Activated CD8-positive, alpha-beta memory T cell treated with anti-CD3 and anti-CD28 coated beads for 1 hour (primary cell): ENCODE data around the gene FIGLA.
"Not testable (repeated sequence)": the region's sequence is repeated elsewhere in the genome, so short reads cannot be mapped to it uniquely, and the experiment has no call there.

Experiments used
- DNase-seq, 2 donors: peaks; one replicate each; pipeline ENCODE4 v3.0.0-alpha.2; 2020; ENCODE audit warnings: low read depth in 1 of 2; ENCODE audit errors: extremely low read depth in 1 of 2

Gene FIGLA

DNA sequence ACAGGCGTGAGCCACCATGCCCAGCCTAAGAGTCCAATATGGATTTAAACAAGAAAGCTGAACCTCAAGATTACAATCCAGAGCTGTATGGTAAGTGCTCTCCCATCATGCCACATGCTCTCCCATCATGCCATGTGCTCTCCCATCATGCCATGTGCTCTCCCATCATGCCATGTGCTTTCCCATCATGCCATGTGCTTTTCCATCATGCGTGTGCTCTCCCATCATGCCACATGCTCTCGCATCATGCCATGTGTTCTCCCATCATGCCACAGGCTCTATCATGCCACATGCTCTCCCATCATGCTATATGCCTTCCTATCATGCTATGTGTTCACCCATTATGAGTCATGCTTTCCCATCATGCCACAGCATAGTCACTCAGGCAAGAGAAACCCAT is 43.2 kb downstream of the FIGLA start:
- DNase-seq, result no peak

DNA sequence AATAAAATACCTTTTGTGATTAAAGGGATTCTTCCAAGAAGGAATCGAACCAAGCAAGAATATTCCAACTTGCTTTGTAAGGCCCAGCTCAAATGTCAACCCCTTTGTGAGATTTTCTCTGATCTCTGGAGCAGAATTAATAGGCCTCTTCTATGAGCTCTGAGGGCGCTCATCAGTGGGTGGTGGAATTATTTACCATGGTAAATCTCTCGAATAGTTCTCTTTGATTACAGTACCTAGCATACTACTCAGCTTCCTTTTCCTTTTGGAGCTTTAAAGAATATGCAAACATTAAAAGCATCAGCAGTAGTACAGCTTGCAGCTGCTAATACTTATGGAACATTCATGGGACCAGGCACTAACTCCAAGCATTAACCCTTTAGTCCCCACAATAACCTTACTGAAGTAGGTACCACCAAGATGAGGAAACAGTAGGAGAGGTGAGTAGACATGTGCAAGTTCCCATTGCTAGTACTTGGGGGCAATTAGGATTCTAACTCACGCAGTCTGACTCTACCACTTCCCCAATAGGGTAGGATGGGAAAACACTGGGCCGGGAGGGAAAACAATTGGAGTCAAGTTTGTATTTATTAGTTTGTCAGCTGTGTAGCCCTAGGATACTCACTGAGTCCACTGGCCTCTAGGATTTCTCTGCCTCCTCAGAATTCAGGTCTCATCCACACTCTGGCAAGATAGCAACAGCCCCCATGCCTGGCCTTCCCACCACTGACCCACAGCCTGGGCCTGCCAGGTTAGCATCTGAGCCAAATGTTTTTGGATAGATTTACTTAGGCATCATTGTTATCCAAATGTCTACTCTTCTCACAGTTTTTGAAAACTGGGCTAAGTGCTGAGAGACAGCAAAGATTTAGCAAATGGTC is 44.1 kb downstream of the FIGLA start:
- no peak for DNase-seq

DNA sequence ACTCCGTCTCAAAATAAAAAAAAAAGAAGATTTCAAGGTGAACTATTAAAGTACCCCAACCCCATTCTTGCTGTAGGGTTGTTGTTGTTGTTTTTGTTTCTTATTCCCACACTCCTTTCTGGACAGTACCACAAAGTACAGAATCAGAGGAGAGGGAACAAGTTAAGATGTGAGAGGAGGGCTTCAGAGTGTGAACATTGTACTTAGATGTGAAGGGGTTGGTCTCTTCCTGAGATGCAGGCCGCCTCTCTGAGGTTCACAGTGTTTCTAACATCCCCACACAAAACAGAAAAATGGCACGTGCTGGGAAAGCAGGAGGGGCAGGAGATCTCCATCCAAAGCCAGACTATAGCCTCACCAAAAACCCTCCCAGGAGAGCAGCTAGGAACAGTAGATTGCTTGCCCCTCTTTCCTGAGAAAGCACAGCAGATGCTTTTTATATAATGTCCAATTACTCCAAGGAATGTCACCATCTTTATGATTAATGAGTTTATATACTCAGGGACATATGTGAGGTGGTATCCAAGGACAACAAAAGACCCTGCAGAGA is 45.1 kb downstream of the FIGLA start:
- DNase-seq, result no peak

DNA sequence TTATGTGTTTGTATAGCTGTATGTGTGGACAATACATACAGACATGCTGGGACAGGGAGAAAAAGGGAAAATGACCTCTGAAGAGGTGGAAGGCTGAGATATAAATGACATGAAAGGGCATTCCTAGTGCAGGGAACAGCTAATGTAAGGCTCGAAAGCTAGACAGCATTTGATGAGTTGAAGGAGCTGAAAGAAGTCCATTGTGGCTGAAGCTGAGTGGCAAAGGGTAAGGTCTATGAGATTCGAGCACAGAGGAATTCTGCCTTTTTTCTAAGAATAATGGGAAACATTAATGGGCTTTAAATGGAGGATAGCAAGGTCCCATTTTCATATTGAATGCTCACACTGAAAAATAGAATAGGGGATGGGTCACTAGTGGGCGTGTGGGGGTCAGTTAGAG is 46.0 kb downstream of the FIGLA start:
- no peak for DNase-seq

DNA sequence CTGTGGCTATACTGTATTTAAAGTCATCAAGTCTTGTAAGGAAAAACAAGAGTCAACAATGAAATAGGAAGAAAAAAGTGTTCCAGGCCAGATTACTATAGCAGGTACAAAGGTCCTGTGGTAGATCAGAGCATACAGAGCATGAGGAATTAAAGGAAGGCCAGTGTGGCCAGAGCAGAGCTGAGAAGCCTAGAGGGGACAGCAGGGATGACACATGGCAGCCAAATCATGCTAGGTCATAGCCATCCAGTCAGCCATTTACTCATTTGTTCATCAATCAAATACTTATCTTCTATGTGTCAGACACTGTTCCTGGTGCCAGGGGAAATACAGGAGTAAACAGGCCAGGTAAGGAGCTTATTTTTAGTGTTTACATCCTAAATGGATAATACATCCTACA is 46.8 kb downstream of the FIGLA start:
- no peak for DNase-seq

DNA sequence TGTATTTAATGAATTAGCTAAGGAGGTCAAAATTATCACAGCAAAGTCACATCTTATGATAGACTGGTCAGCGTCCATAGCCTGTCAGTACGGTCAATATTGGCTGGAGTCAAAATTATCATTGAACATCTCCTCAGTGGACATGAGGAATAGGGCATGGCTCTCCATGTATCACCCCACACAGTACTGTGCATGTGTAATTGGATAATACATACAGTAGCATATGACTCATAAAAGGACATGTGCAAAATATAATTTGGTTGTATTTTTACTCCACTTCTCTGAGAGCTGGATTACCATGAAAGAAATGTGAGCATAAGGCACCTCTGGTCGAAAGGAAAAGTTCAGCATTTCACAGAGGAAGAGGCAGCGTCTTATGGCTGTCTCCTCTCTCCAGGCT is 47.4 kb downstream of the FIGLA start:
- no peak for DNase-seq

DNA sequence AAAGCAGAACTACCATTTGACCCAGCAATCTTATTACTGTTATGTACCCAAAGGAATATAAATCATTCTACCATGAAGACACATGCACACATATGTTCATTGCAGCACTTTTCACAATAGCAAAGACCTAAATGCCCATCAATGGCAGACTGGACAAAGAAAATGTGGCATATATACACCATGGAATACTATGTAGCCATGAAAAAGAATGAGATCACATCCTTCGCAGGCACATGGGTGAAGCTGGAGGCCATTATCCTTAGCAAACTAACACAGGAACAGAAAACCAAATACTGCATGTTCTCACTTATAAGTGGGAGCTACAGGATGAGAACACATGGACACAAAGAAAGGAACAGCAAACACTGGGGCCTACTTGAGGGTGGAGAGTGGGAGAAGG is 51.0 kb downstream of the FIGLA start:
- DNase-seq, result not testable (repeated sequence)

DNA sequence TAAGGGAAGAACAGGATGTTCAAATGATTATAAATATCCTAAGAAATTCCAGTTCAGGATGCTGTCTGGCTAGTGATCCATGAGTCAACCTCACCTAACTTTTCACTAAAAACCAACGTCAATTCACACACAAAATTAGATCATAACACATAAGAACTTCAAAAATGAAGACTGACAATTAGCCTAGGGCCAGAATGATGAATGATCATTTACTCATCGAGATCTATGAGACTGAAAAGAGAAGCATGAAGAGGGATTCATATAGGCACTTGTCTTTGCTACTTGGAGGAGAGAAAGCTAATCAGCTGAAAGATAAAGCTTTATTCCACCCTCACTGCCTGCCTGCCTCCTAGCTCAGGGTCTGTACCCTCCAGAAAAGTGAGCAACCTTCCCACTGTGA is 52.3 kb downstream of the FIGLA start:
- no peak for DNase-seq

DNA sequence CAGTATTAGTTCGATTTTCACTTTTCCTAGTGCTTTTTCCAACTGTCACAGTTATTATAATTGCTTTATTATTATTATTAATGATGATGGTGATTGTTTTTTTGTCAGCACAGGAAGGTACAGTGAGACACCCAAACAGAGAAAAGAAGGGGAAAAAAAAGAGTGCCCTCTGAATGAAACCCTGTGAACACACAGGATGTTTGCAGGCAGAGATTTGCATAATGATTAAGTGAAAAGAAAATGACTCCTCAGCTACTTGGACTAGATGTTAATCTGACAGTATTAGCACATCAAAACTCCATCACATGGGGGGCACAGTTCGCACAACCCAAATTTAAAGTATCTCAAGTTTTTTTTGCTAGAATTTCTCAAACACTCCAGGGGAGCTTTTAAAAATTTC is 55.4 kb downstream of the FIGLA start:
- no peak for DNase-seq

DNA sequence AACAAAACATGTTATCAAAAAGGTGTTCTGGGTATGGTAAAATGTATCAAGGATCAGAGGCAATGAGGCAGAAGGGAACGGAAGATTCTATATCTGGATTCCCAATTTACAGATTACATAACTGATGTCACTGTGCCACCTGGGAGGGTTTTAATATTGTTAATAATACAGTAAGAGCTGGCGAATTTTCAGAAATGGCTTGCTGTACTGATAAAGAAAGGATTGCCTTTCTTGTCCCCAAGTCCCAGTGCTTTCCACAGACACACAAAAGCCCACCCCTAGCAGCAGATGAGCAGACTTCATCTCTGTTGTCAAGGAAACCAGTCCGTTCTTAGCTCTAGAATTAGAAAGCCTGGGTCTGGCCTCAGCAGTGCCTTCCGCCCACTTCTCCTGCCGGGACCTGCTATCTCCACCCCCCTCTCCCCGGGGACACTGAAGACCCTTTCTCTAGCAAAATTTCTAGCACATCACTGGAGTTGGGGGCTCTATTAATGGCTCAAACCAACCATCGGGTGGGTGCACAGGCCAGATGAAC is 56.7 kb downstream of the FIGLA start:
- no peak for DNase-seq

DNA sequence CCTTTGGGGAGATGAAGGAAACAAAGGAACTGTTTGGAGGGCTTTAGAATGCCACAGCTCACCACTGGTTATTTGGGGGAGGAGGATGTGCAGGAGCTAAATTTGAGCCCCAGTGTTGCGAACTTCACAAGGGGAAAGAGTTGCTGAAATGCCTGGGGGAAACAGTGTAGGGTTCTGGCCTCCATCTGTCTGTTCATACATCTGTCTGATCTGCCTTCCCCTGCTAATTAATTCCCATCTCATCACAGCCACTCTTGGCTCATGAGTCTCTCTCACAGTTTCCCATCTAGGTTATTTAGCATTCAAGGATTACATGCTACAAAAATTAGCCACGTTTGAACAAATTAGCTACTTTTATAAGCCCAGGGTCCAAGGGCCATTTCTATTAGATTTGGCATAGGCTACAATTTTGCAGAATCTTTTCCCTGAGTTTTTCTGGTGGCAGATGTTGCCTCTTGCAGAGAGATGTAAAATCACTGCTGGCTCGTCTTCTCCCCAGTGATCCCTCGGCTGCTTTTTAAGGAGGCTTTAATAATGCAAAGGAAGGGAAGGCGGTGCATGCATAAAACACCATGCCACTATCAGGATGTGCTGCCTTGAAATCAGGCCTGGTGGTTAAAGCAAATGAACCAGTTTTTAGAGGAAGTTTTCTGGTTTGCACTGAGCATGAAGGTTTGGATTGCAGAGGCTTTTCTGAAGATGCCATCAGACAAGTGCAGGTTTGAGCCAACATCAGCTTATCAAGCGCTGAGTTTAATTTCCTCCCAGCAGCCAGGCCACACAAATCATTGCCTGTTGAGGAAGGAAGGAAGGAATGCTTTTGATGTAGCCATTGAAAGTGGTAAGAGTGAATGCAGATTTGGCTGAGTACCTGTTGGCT is 57.4 kb downstream of the FIGLA start:
- no peak for DNase-seq

DNA sequence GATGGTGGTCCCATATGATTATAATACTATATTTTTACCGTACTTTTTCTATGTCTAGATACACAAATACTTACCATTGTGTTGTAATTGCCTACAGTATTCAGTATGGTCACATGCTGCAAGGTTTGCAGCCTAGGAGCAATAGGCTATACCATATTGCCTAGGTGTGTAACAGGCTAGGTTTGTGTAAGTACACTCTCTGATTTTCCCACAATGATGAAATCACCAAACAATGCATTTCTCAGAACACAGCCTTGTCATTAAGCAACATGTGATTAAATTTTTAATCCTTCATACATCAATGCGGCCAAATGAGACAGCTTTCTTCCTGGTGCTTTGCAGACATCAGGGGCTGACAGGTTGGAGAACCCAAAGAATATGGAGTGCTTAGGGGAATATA is 59.7 kb downstream of the FIGLA start:
- no peak for DNase-seq

DNA sequence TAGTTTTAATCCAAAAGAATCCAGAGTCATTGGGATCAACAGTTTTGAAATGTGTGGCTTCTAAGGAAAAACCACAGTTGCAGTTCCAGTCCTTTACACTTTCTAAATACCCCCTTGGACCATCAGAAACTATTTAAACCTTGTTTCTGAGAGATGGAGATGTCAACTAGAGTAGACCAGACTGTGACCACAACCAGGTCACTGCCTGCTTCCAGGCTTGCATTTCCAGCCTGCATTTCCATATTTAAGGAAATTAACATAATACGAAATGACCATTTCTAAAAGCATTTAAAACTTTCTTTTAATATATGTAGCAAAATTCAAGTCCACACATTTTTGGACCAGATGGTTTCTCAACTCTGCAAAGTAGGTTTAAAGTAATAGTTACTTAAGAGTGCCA is 60.8 kb downstream of the FIGLA start:
- no peak for DNase-seq

DNA sequence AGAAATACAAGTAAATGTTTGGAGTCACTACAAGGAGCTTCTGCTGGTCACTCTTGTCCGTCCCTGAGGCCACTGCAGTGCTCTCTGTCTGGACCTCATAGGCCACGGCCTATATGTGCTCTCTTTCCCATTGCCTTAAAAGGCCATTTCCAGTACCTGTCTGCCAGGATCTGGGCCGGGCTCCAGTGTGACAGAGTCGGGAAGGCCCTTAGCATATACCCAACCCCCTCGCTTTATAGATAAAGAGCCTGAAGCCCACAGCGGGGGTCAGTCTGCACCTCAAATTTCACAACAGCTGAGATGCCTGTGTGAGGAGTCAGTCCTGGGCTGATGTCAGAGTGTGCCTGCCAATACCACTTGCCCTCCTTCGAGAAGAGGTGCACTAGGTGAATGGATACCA is 62.3 kb downstream of the FIGLA start:
- DNase-seq, result no peak
